ENCODE measurements around the gene ATP10B. TPM values are rescaled to one million over a fixed set of nuclear protein-coding genes. Genes with fewer than 3 reads are reported as not detected.

ATP10B gene
- polyA plus RNA-seq, 3 donors = not detected

GRCh38 chr5:160651692-160652645, 200.0 kb downstream of the ATP10B start:
- 80% methylated on average over 2 of the region's 9 CpGs for WGBS (ENCODE audit: insufficient coverage)

GRCh38 chr5:160649304-160649703, 202.7 kb downstream of the ATP10B start:
- no peaks in the 10 kb centered on the region for H4K20me1 ChIP-seq (ENCODE audit: insufficient read depth, low read length)
- Mint-ChIP-seq H3K4me3 (no peak overlapping the region), H3K36me3 (no peaks in the 10 kb centered on the region), H3K27ac (no peak overlapping the region), H3K9me3 (no peaks in the 10 kb centered on the region), H3K27me3 (ENCODE audit: low read depth in 3 of 3) (peaks cover 2 to 3% (median 2%) of the 10 kb centered on the region in 3 donors), H3K4me1 (peaks cover under 1% of the 10 kb centered on the region)
- peak; percentile 35 for TF ChIP-seq CTCF (IDR thresholded peaks at IDR 0.05)
- no peaks in the 10 kb centered on the region for H3K27me3 ChIP-seq (ENCODE audit: control insufficient read depth in 2 of 2, insufficient read depth in 2 of 2, low read length in 2 of 2)
- H3K36me3 ChIP-seq (replicated peaks in 1 of 2; ENCODE audit: control insufficient read depth in 1 of 2, insufficient read depth in 2 of 2, low read length in 2 of 2) = no peaks in the 10 kb centered on the region
- no peaks in the 10 kb centered on the region for H3K79me2 ChIP-seq (ENCODE audit: insufficient read depth, low read length)
- no peak overlapping the region for H3K4me2 ChIP-seq (replicated peaks; ENCODE audit: extremely low read depth, low read length, poor library complexity, severe bottlenecking)
- intact Hi-C loops (cut with micrococcal nuclease) = no loop called here
- no peak overlapping the region for H3K4me3 ChIP-seq (replicated peaks in 1 of 3; ENCODE audit: low read depth in 2 of 3, low read length in 3 of 3)
- no peak overlapping the region for H2AFZ ChIP-seq (ENCODE audit: insufficient read depth, low read depth, low read length, poor library complexity, severe bottlenecking)
- H3K27ac ChIP-seq (ENCODE audit: low read depth in 1 of 2, low read length in 2 of 2) = no peak overlapping the region
- no peak for DNase-seq
- peaks cover 1 to 2% of the 10 kb centered on the region in 2 donors for H3K4me1 ChIP-seq (ENCODE audit: control insufficient read depth in 1 of 2, insufficient read depth in 2 of 2, low read length in 2 of 2)
- no peak overlapping the region for H3K9ac ChIP-seq (ENCODE audit: insufficient read depth, low read length, poor library complexity, severe bottlenecking)
- H3K9me3 ChIP-seq (replicated peaks in 1 of 2; ENCODE audit: control insufficient read depth in 1 of 2, insufficient read depth in 1 of 2, low read length in 2 of 2) = no peaks in the 10 kb centered on the region

More at GRCh38 chr5:160651692-160652645, 200.0 kb downstream of the ATP10B start:
- Histone ChIP-seq H3K27ac (ENCODE audit: low read depth in 1 of 2, low read length in 2 of 2) (no peak overlapping the region), H3K27me3 (ENCODE audit: control insufficient read depth in 2 of 2, insufficient read depth in 2 of 2, low read length in 2 of 2) (no peaks in the 10 kb centered on the region), H3K4me2 (replicated peaks; ENCODE audit: extremely low read depth, low read length, poor library complexity, severe bottlenecking) (no peak overlapping the region), H3K79me2 (ENCODE audit: insufficient read depth, low read length) (no peaks in the 10 kb centered on the region), H3K9me3 (replicated peaks in 1 of 2; ENCODE audit: control insufficient read depth in 1 of 2, insufficient read depth in 1 of 2, low read length in 2 of 2) (no peaks in the 10 kb centered on the region), H2AFZ (ENCODE audit: insufficient read depth, low read depth, low read length, poor library complexity, severe bottlenecking) (no peak overlapping the region), H3K9ac (ENCODE audit: insufficient read depth, low read length, poor library complexity, severe bottlenecking) (no peak overlapping the region), H4K20me1 (ENCODE audit: insufficient read depth, low read length) (no peaks in the 10 kb centered on the region), H3K4me1 (ENCODE audit: control insufficient read depth in 1 of 2, insufficient read depth in 2 of 2, low read length in 2 of 2) (no peaks in the 10 kb centered on the region), H3K4me3 (replicated peaks in 1 of 3; ENCODE audit: low read depth in 2 of 3, low read length in 3 of 3) (no peak overlapping the region), H3K36me3 (replicated peaks in 1 of 2; ENCODE audit: control insufficient read depth in 1 of 2, insufficient read depth in 2 of 2, low read length in 2 of 2) (no peaks in the 10 kb centered on the region)
- H3K36me3 Mint-ChIP-seq = no peaks in the 10 kb centered on the region
- TF ChIP-seq CTCF (IDR thresholded peaks at IDR 0.05) = no peak
- intact Hi-C loops (cut with micrococcal nuclease) = no loop called here
- H3K4me1 Mint-ChIP-seq = no peaks in the 10 kb centered on the region
- H3K9me3 Mint-ChIP-seq = no peaks in the 10 kb centered on the region
- DNase-seq = no peak
- H3K27ac Mint-ChIP-seq = no peak overlapping the region
- peaks cover 0 to 2% (median 2%) of the 10 kb centered on the region in 3 donors for H3K27me3 Mint-ChIP-seq (ENCODE audit: low read depth in 3 of 3)
- no peak overlapping the region for H3K4me3 Mint-ChIP-seq

Measured in CD14-positive monocyte (primary cell).